ENCODE results near the gene CACNA2D2. TPM values are rescaled to one million over a fixed set of nuclear protein-coding genes. Genes with fewer than 3 reads are reported as not detected.

Gene CACNA2D2
- total and polyA plus RNA-seq, 2 of the 8 experiments (the other 6 are each of a cell fraction or from before 2014, with no cell fraction given) = 14.1 to 25.0 TPM

DNA sequence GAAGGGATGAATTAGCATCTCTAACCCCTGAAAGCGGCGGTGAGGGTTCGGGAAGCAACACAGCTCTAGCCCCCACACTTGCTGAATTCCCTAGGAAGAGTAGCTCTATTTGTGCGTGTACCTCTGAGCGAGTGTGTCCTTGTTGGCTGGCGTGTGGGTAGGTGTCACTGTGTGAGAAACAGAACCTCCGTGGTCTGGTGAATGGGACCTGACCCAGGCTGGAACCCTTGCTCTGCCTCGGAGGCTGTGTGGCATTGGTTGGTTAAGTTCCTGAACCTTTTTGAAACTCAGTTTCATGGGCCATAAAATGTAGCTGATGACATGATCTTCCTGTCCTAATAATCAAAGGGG is 143.7 kb downstream of the CACNA2D2 start:
- Histone ChIP-seq H3K4me1 (replicated peaks in 1 of 4; ENCODE audit: control insufficient read depth in 3 of 4, insufficient read depth in 4 of 4, low read length in 3 of 4) (peaks cover 0 to 21% (median 13%) of the 10 kb centered on the region in 4 experiments; a peak in 6 of 7 replicates), H2BK15ac (ENCODE audit: low read length) (no peak overlapping the region), H2BK20ac (ENCODE audit: low read length) (no peak overlapping the region), H2AFZ (ENCODE audit: low read length) (peak overlapping the region; percentile 98), H3K9me3 (ENCODE audit: insufficient read depth in 2 of 2, low read depth in 1 of 2, low read length in 1 of 2) (no peaks in the 10 kb centered on the region), H3K36me3 (ENCODE audit: control insufficient read depth in 2 of 4, insufficient read depth in 4 of 4, low read length in 3 of 4) (peaks cover 0 to 7% (median 3%) of the 10 kb centered on the region in 4 experiments; a peak in 4 of 8 replicates), H3K4ac (replicated peaks; ENCODE audit: insufficient read length, low read depth, low read length) (no peak overlapping the region), H4K5ac (ENCODE audit: insufficient read length, low read depth, low read length) (no peak overlapping the region), H3K23me2 (ENCODE audit: low read depth, low read length) (peaks cover 15% of the 10 kb centered on the region; the same call in 1 of the 2 replicates), H4K20me1 (replicated peaks in 1 of 2; ENCODE audit: control insufficient read depth in 1 of 2, insufficient read depth in 2 of 2, low read length in 2 of 2) (peaks cover 9 to 24% of the 10 kb centered on the region in 2 experiments), H2BK120ac (replicated peaks; ENCODE audit: low read depth, low read length) (no peak overlapping the region), H3K79me1 (ENCODE audit: low read depth, low read length) (peaks cover 16% of the 10 kb centered on the region), H3K27ac (ENCODE audit: low read depth, low read length) (no peak overlapping the region), H2BK12ac (ENCODE audit: low read depth, low read length) (no peak overlapping the region), H3K56ac (replicated peaks; ENCODE audit: insufficient read length, low read depth, low read length) (no peak overlapping the region), H4K8ac (ENCODE audit: extremely low read depth, insufficient read depth, low read length) (peak overlapping the region; percentile 71; the same call in 1 of the 2 replicates), H3K9ac (replicated peaks in 1 of 4; ENCODE audit: extremely low read depth in 1 of 4, low read depth in 3 of 4, low read length in 3 of 4) (no peak overlapping the region), H3K4me2 (ENCODE audit: insufficient read depth in 1 of 2, low read depth in 2 of 2, low read length in 2 of 2) (peak overlapping the region; percentile 72 to 76), H3K4me3 (ENCODE audit: extremely low read depth in 1 of 4, insufficient read depth in 2 of 4, low read depth in 3 of 4, low read length in 4 of 4) (peak overlapping the region; percentile 46 to 75 (median 50); a peak in 7 of 8 replicates), H3K23ac (ENCODE audit: insufficient read length) (no peak overlapping the region), H2BK5ac (ENCODE audit: low read depth, low read length) (no peak overlapping the region), H4K91ac (replicated peaks; ENCODE audit: insufficient read length, low read length) (no peak overlapping the region), H3K79me2 (ENCODE audit: control insufficient read depth in 1 of 2, insufficient read depth in 2 of 2, low read length in 2 of 2) (peaks cover 0 to 26% of the 10 kb centered on the region in 2 experiments; a peak in 2 of 4 replicates), H2AK5ac (ENCODE audit: low read depth, low read length) (no peak overlapping the region), H3K18ac (ENCODE audit: extremely low read depth, low read length) (no peak overlapping the region), H3K14ac (ENCODE audit: insufficient read length) (no peak overlapping the region), H3K27me3 (replicated peaks in 1 of 4; ENCODE audit: control insufficient read depth in 3 of 4, extremely low read depth in 1 of 4, insufficient read depth in 3 of 4, low read length in 3 of 4) (peaks cover 0 to 5% (median 2%) of the 10 kb centered on the region in 4 experiments; a peak in 3 of 7 replicates)
- DNase-seq (ENCODE audit: low read depth in 1 of 2, low spot score in 2 of 2) (no peak), FAIRE-seq (no peak)
- POLR2A ChIA-PET (ENCODE audit: partially characterized antibody) = no interaction called here
- CTCF ChIA-PET (ENCODE audit: partially characterized antibody) = interaction anchor here (0.7 to 5.0 kb wide), 2 partner anchors 11 to 88 kb away, joined by 3 to 49 read pairs; partner anchors contain the start of genes CYB561D2 and NPRL2
- 23% methylated on average over 8 of the region's 8 CpGs; no CpG with 5 or more reads in 1 of the 2 experiments for WGBS, 2 experiments (ENCODE audit: extremely low coverage in 1 of 2, insufficient coverage in 1 of 2, insufficient read length in 1 of 2, insufficient replicate concordance in 2 of 2, low coverage in 1 of 2, low lambda C conversion rate in 2 of 2, missing lambda C conversion rate in 1 of 2)
- TF ChIP-seq EGR1 (IDR thresholded peaks at IDR 0.05; ENCODE audit: borderline replicate concordance, low read depth, low read length) (no peak), FOSL1 (IDR thresholded peaks at IDR 0.05; ENCODE audit: insufficient read depth, low read depth, low read length) (no peak), SIN3A (conservative IDR thresholded peaks at IDR 0.05 in 1 of 2, IDR thresholded peaks at IDR 0.05 in 1 of 2; ENCODE audit: low read depth in 1 of 2, low read length in 2 of 2) (no peak), SP2 (IDR thresholded peaks at IDR 0.05; ENCODE audit: low read length) (no peak), JUN (IDR thresholded peaks at IDR 0.05; ENCODE audit: low read depth, low read length) (no peak), KDM4A (IDR thresholded peaks at IDR 0.05; ENCODE audit: low read depth, low read length, severe bottlenecking) (peak; percentile 64), CREB1 (IDR thresholded peaks at IDR 0.05) (no peak), BRCA1 (IDR thresholded peaks at IDR 0.05; ENCODE audit: low read depth, low read length) (no peak), SAP30 (IDR thresholded peaks at IDR 0.05; ENCODE audit: insufficient read depth, insufficient replicate concordance, low read length) (no peak), SUZ12 (IDR thresholded peaks at IDR 0.05; ENCODE audit: low read length) (no peak), BACH1 (IDR thresholded peaks at IDR 0.05; ENCODE audit: low read length) (no peak)

Measured in H1 (cell line).